Naive thymus-derived CD8-positive, alpha-beta T cell (primary cell): Measurements from ENCODE around the gene NAPSA. TPM values are rescaled to one million over a fixed set of nuclear protein-coding genes. Genes with fewer than 3 reads are reported as not detected.

Experiments used
- ATAC-seq, 2 donors: fragments of 150-1000 bp; cut with Tn5 transposase in 1 of 2; sonication (Bioruptor Pico), chemical (Tn5 transposase) in 1 of 2; 1 replicate in 1 of 2; 2 replicates in 1 of 2; pipeline ENCODE4 v1.10.0; 2021; ENCODE audit warnings: mild to moderate bottlenecking in 2 of 2, moderate library complexity in 2 of 2
- POLR2A ChIA-PET: fragments of 350-600 bp; sonication (Branson Sonifier 250); formaldehyde crosslinking; loops from one replicate; lab custom pipeline; 2021; ENCODE audit warnings: antibody characterized with exemption; lab: Charles Lee
- DNase-seq, 10 donors: peaks; one replicate each; pipeline versions ENCODE4 v3.0.0 to v3.0.0-alpha.2; 2020 to 2022
- H3K27ac Mint-ChIP-seq, 10 donors: one replicate each; pipeline ENCODE4 v1.8.0; 2020 to 2022; ENCODE audit warnings: mild to moderate bottlenecking in 10 of 10, mixed read lengths in 10 of 10, moderate library complexity in 4 of 10, inconsistent platforms in 1 of 10
- H3K27me3 Mint-ChIP-seq, 5 donors: one replicate each; pipeline ENCODE4 v1.8.0; 2021 to 2022; ENCODE audit warnings: mixed read lengths in 5 of 5
- H3K36me3 Mint-ChIP-seq, 3 donors: one replicate each; pipeline ENCODE4 v1.8.0; 2020 to 2022; ENCODE audit warnings: mixed read lengths in 3 of 3, mild to moderate bottlenecking in 2 of 3, inconsistent platforms in 1 of 3
- H3K4me1 Mint-ChIP-seq, 4 donors: one replicate each; pipeline ENCODE4 v1.8.0; 2021 to 2022; ENCODE audit warnings: mixed read lengths in 4 of 4
- H3K4me3 Mint-ChIP-seq, 10 donors: one replicate each; pipeline ENCODE4 v1.8.0; 2020 to 2022; ENCODE audit warnings: mild to moderate bottlenecking in 10 of 10, mixed read lengths in 10 of 10, moderate library complexity in 6 of 10, inconsistent platforms in 1 of 10
- H3K9me3 Mint-ChIP-seq, 9 donors: one replicate each; pipeline ENCODE4 v1.8.0; 2020 to 2022; ENCODE audit warnings: mixed read lengths in 9 of 9, mild to moderate bottlenecking in 3 of 9, inconsistent platforms in 1 of 9, moderate library complexity in 1 of 9
- polyA plus RNA-seq, 3 donors: library from polyadenylated mRNA; unstranded; fragments of 300-500 nt; fragmentation: Illumina TruSeq; gene quantifications; one replicate each; pipeline ENCODE4 v1.2.3, GENCODE V29; 2021
- total RNA-seq, 8 experiments: library from RNA in 2 of 8; stranded (reverse) in 2 of 8; gene quantifications; one replicate each; pipeline ENCODE4 v1.2.3 and lab custom pipeline; 2021 to 2026

The NAPSA gene
- total and polyA plus RNA-seq, 5 experiments from 2014 or later: 0.37 to 9.7 (median 2.0) TPM

GRCh38 chr19:50371914-50372475 lies 6.6 kb upstream of the NAPSA start:
- H3K4me3 Mint-ChIP-seq: no peak overlapping the region
- POLR2A ChIA-PET: interaction anchor here (1.8 kb wide), 1 partner anchor 14 kb away, joined by 5 read pairs; no protein-coding TSS in a partner anchor
- H3K27ac Mint-ChIP-seq: no peak overlapping the region
- no peak for ATAC-seq
- peaks cover 10 to 31% (median 28%) of the 10 kb centered on the region in 4 donors for H3K4me1 Mint-ChIP-seq
- no peaks in the 10 kb centered on the region for H3K9me3 Mint-ChIP-seq
- DNase-seq: no peak
- peaks cover 0 to 3% (median 0%) of the 10 kb centered on the region in 5 donors for H3K27me3 Mint-ChIP-seq
- H3K36me3 Mint-ChIP-seq: peaks cover 0 to 3% (median 2%) of the 10 kb centered on the region in 3 donors

DNA sequence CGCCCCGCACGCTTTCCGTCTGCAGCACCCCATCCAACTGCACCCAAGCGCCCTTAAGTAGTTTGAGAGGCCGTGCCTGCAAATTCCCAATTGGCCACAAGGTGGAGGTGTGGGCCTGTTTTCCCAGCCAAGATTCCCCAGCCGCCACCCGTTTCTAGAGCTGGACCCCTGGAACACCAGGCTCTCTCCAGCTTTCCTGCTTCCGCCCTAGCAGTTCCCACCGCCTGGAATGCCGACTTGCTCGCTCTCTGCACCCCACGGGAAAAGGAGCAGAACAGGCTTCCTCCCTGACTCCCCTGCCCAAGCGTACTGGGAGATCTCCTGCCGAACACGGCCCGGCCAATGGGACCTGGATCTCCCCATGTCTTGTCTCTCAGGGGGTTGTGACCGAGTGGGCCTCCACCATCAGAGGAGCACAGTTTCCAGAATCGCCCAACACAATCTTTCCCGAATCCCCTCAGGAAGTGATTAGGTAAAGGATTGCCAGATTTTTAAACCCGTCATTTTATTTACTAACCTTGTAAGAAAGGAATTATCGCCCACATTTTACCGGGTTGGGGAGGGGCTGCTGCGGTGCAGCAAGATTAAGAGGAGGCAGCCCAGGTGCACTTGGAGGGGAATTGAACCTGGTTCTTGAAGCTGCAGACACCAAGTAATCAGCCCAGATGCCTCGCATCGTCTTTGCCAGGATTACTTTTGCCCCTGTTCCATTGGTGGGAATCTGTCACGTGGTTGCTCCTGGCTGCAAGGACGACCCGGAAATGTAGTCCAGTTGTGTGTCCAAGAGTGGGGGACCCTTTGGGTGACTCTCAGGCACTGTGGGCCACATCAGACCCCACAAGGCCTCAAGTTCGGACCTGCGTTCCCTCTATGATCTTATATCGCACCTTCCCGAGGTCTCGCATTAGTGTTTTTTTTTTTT lies 3.5 kb upstream of the NAPSA start:
- DNase-seq (peak; percentile 62 to 89 (median 79)), ATAC-seq (peak; percentile 71 to 82)
- peaks cover 0 to 2% (median 0%) of the 10 kb centered on the region in 5 donors for H3K27me3 Mint-ChIP-seq
- H3K9me3 Mint-ChIP-seq: no peaks in the 10 kb centered on the region
- no peaks in the 10 kb centered on the region for H3K36me3 Mint-ChIP-seq
- peaks cover 17 to 41% (median 38%) of the 10 kb centered on the region in 4 donors for H3K4me1 Mint-ChIP-seq
- peak overlapping the region; percentile 75 to 97 (median 93) for H3K27ac Mint-ChIP-seq
- H3K4me3 Mint-ChIP-seq: peak overlapping the region; percentile 87 to 98 (median 94)
- POLR2A ChIA-PET: interaction anchor here (0.6 to 3.4 kb wide), 7 partner anchors 10 to 414 kb away, joined by 3 to 43 read pairs (median 6); partner anchors contain the start of gene POLD1

- Mint-ChIP-seq H3K36me3 (no peaks in the 10 kb centered on the region), H3K4me3 (peak overlapping the region in 8 of 10 donors; percentile 26 to 70 (median 56)), H3K9me3 (no peaks in the 10 kb centered on the region), H3K27ac (peak overlapping the region in 9 of 10 donors; percentile 11 to 85 (median 66)), H3K27me3 (no peaks in the 10 kb centered on the region), H3K4me1 (peaks cover 41 to 83% (median 77%) of the 10 kb centered on the region in 4 donors)
- ATAC-seq (no peak), DNase-seq (no peak)
- POLR2A ChIA-PET: interaction anchor here (0.9 to 2.4 kb wide), 2 partner anchors 13 kb away, joined by 4 to 6 read pairs; partner anchors contain the start of gene NR1H2
Observed at GRCh38 chr19:50362656-50363424, 2.6 kb downstream of the NAPSA start.

DNA sequence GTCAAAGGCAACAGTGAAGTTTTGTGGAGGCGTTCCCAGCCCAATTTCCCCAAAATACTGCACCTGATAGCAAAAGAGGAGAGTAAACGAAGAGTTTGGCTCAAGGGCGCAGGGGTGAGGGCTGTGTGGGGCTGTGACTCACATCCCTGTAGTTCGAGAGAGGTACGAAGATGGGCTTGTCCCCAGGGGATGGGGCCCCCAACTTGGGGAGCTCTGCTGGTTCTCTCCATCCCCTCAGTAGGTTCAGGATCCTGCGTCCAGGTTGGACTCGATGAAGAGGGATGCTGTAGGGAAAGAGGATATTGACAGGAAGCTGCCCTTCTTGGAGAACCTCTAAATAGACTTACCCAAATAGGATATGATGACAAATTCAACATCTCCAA lies 3.4 kb downstream of the NAPSA start:
- H3K4me1 Mint-ChIP-seq: peaks cover 42 to 80% (median 77%) of the 10 kb centered on the region in 4 donors
- ATAC-seq: no peak
- DNase-seq: no peak
- peak overlapping the region in 4 of 10 donors; percentile 9 to 68 (median 42) for H3K27ac Mint-ChIP-seq
- no peaks in the 10 kb centered on the region for H3K36me3 Mint-ChIP-seq
- POLR2A ChIA-PET: interaction anchor here (0.9 to 2.4 kb wide), 3 partner anchors 8 to 15 kb away, joined by 3 to 6 read pairs (median 4); partner anchors contain the start of gene NR1H2
- H3K4me3 Mint-ChIP-seq: peak overlapping the region in 2 of 10 donors; percentile 18 to 21
- H3K27me3 Mint-ChIP-seq: no peaks in the 10 kb centered on the region
- no peaks in the 10 kb centered on the region for H3K9me3 Mint-ChIP-seq

DNA sequence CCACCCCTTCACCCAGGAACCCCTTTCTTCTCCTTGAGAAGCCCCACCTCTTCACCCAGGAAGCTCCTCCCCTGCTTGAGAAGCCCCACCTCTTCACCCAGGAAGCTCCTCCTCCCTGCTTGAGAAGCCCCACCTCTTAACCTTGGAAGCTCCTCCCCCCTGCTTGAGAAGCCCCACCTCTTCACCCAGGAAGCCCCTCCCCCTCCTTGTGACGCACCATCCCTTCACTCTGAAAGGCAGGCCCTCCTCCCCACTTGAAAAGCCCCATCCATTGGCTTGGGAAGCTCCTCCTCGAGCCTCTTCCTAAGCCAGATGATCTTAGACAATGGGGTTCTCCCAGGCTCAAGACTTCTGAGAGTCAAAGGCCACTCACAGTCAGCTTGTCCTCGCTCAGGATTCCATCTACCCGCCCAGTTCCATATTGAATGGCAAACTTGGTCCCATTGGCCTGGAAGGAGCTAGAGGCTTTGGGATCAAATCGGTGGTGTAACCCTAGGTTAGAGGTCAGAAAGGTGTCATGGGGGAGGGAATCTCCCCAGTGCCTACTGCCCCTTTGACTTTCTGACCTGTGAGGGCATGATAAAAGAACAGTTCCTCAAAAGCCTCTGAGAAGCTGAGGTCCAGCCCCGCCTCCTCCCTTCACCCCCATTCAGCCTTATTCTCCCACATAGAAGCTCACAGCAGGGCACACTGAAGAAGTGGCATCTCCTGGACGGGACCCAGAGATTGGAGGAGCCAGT lies 4.0 kb downstream of the NAPSA start:
- no peaks in the 10 kb centered on the region for H3K9me3 Mint-ChIP-seq
- H3K4me1 Mint-ChIP-seq: peaks cover 44 to 82% (median 80%) of the 10 kb centered on the region in 4 donors
- peak overlapping the region in 3 of 10 donors; percentile 18 to 40 (median 21) for H3K4me3 Mint-ChIP-seq
- H3K27me3 Mint-ChIP-seq: no peaks in the 10 kb centered on the region
- ATAC-seq (no peak), DNase-seq (no peak)
- POLR2A ChIA-PET: interaction anchor here (0.9 to 2.4 kb wide), 3 partner anchors 9 to 16 kb away, joined by 3 to 6 read pairs (median 4); partner anchors contain the start of gene NR1H2
- H3K27ac Mint-ChIP-seq: peak overlapping the region in 5 of 10 donors; percentile 20 to 69 (median 62)
- H3K36me3 Mint-ChIP-seq: no peaks in the 10 kb centered on the region

GRCh38 chr19:50359328-50359818 lies 6.1 kb downstream of the NAPSA start:
- H3K4me3 Mint-ChIP-seq: peak overlapping the region; percentile 3 to 96 (median 91)
- peak overlapping the region; percentile 92 to 99 (median 98) for H3K27ac Mint-ChIP-seq
- H3K9me3 Mint-ChIP-seq: no peaks in the 10 kb centered on the region
- POLR2A ChIA-PET: interaction anchor here (0.5 to 3.4 kb wide), 7 partner anchors 9 to 801 kb away, joined by 3 to 43 read pairs (median 15); partner anchors contain the start of genes JOSD2, NR1H2 and POLD1
- ATAC-seq (no peak), DNase-seq (no peak)
- peaks cover 0 to 1% (median 0%) of the 10 kb centered on the region in 5 donors for H3K27me3 Mint-ChIP-seq
- H3K4me1 Mint-ChIP-seq: peaks cover 35 to 66% (median 62%) of the 10 kb centered on the region in 4 donors
- no peaks in the 10 kb centered on the region for H3K36me3 Mint-ChIP-seq

DNA sequence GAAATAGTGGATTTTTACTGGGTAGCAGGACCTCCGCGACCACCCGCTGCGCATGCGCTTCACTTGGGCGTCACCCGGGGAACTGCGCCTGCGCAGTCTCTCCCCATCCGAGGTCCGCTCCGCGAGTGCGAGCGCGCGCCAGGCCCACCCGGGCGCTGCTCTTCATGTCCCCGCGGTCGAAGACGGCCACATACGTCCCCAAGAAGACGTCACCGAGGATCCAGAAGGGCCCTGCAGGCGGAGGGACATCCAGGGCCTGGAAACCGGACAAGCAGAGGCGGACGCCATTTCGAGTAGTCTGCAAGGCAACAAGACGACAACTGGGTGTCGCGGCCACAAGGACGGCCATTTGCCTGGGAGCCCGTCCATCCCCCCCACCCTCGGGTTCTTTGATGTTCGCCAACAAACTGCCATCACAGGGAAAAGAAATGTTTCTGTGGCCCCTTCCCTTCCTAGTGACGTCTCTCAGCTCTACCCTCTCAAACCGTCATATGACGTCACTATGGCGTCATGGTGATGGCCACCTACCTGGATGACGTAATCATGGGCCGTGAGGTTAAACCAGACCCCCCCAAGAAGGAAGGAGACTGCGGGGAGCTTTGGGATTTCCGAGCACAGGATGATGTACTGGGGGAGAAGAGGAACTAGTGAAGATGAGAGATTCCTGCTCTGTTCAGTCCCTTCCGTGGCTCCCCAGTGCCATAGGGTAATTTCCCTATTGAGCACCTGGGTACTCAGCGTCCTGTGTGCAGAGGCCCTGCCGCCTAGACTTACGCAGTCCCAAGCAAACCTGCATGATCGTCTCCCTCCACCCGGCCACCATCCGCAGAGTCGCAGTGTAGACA lies 6.7 kb downstream of the NAPSA start:
- ATAC-seq (peak; percentile 25 to 28), DNase-seq (peak; percentile 65 to 87 (median 73))
- Mint-ChIP-seq H3K4me3 (peak overlapping the region; percentile 91 to 96 (median 91)), H3K9me3 (no peaks in the 10 kb centered on the region), H3K36me3 (no peaks in the 10 kb centered on the region), H3K27me3 (peaks cover 0 to 1% (median 0%) of the 10 kb centered on the region in 5 donors), H3K4me1 (peaks cover 33 to 63% (median 57%) of the 10 kb centered on the region in 4 donors), H3K27ac (peak overlapping the region; percentile 92 to 99 (median 98))
- POLR2A ChIA-PET: interaction anchor here (0.8 to 3.4 kb wide), 11 partner anchors 9 to 483 kb away, joined by 3 to 43 read pairs (median 7); partner anchors contain the start of genes JOSD2, NR1H2 and POLD1

GRCh38 chr19:50357178-50358100 lies 8.0 kb downstream of the NAPSA start:
- H3K4me3 Mint-ChIP-seq: peak overlapping the region; percentile 91 to 96 (median 91)
- peaks cover 0 to 2% (median 0%) of the 10 kb centered on the region in 5 donors for H3K27me3 Mint-ChIP-seq
- POLR2A ChIA-PET: interaction anchor here (0.8 to 3.4 kb wide), 23 partner anchors 10 to 1832 kb away, joined by 3 to 43 read pairs (median 4); partner anchors contain the start of genes CLEC11A, EMC10, GARIN5A and JOSD2

GRCh38 chr19:50356691-50357177 lies 8.7 kb downstream of the NAPSA start:
- Mint-ChIP-seq H3K27me3 (peaks cover 0 to 2% (median 0%) of the 10 kb centered on the region in 5 donors), H3K4me3 (peak overlapping the region in 9 of 10 donors; percentile 91 to 96 (median 91))

More at GRCh38 chr19:50357178-50358100, 8.0 kb downstream of the NAPSA start:
- Mint-ChIP-seq H3K4me1 (peaks cover 27 to 51% (median 46%) of the 10 kb centered on the region in 4 donors), H3K36me3 (no peaks in the 10 kb centered on the region), H3K9me3 (no peaks in the 10 kb centered on the region), H3K27ac (peak overlapping the region; percentile 92 to 99 (median 98))
- peak; percentile 71 to 94 (median 88) for DNase-seq
- ATAC-seq: peak; percentile 87

More at GRCh38 chr19:50356691-50357177, 8.7 kb downstream of the NAPSA start:
- peak overlapping the region in 8 of 10 donors; percentile 92 to 99 (median 98) for H3K27ac Mint-ChIP-seq
- no peaks in the 10 kb centered on the region for H3K9me3 Mint-ChIP-seq
- peaks cover 23 to 44% (median 39%) of the 10 kb centered on the region in 4 donors for H3K4me1 Mint-ChIP-seq
- DNase-seq (no peak), ATAC-seq (no peak)
- POLR2A ChIA-PET: interaction anchor here (0.7 to 3.4 kb wide), 16 partner anchors 11 to 565 kb away, joined by 3 to 43 read pairs (median 6); partner anchors contain the start of genes EMC10, GARIN5A, JOSD2 and NR1H2
- H3K36me3 Mint-ChIP-seq: no peaks in the 10 kb centered on the region
